SK-MEL-5 (cell line): ENCODE data around the gene SNAPC4. TPM values are rescaled to one million over a fixed set of nuclear protein-coding genes. Genes with fewer than 3 reads are reported as not detected.

ENCODE experiments used
- DNase-seq: peaks from one replicate; pipeline ENCODE4 v3.0.0-alpha.2; 2016; ENCODE audit warnings: low read depth, low spot score
- in situ Hi-C: cut with HindIII; loops from 2 replicates; pipeline ENCODE4 v1.10.0; 2016; ENCODE audit warnings: low sequenced_read_pairs, high pct_unique_total_duplicates, low pct_unique_long_range_greater_than_20kb
- total RNA-seq: library from RNA; depleted of rRNA; stranded (reverse); fragments of >200 nt; shearing (Covaris generic); gene quantifications from 2 replicates; pipeline ENCODE4 v1.2.3, GENCODE V29; 2014

SNAPC4 gene
- total RNA-seq, 1 experiment from 2014 or later: 6.9 TPM

- DNase-seq: no peak
- in situ Hi-C loops: no loop called here
Observed at GRCh38 chr9:136401173-136401922, 1.4 kb upstream of the SNAPC4 start.

DNA sequence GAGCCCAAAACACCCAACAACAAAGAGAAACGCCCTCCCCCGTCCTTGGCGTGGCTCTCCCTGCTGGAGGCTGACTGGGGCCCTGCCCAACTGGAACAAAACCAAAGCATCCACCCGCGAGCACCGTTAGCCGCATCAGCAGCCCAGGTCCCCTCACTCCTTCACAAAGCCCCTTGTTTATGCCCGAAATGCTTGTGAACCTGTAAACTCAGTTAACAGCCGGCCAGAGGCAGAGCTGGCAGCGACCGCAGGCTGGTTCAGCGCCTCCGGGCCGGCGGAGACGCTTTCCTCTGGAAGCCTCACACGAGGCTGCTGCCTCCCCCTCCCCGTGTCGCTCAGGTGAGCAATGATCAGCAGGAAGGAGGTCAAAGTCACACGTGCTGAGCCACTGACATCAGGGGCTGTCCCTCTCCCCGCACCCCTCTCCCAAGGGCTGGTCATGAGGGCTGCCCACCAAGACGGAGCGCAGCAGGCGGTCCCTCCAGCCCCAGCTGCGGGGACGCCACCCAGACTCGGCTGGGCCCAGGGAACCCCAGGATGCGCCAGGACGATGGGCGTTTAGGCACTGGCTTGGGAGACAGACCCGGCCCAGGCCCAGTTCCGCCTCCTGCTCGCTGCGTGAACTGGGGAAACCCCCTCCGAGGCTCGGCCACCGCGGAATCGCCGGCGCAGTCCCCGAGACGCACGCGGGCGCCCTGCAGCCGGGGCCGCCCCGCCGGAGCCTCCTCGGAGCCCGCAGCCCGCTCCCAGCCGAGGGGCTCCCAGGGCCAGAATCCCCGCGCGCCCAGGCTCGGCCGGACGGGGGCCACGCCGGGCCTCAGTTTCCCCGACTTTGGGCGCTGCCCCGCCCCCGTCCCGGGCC is 563 bp downstream of the SNAPC4 start:
- no peak for DNase-seq
- in situ Hi-C loops: no loop called here

DNA sequence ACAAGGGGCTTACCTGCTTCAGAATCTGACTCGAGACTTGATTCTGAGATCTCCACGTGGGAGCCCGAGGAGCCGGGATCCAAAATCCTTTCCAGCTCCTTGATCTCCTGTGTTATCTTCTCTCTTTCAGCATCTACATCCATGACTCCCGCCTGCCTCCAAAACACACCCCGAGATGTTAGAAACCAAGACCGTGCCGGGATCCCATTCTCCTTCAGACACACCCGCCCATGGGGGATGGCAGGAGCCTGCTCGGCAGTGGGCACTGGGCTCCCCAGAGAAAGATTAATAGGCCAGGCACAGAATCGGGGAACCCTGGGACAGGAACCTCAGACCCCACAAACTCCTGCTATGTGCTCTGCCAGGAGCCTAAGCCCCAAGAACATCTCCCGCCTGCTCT is 1.7 kb downstream of the SNAPC4 start:
- in situ Hi-C loops: no loop called here

GRCh38 chr9:136397643-136398042 is 2.3 kb downstream of the SNAPC4 start:
- in situ Hi-C loops: no loop called here
- no peak for DNase-seq

More for the DNA sequence above, 1.7 kb downstream of the SNAPC4 start:
- no peak for DNase-seq

DNA sequence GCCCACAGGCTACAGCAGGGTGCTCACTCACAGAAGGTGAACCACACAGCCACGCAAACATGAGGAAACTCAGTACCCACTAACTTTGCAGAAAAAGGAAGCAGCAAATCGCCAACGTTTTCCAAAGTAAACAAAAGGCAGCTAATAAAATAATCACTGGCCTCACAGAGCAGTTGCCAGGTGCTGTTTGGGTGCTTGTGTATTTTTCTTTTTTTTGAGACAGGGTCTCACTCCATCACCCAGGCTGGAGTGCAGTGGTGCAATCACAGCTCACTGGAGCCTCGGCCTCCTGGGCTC is 3.8 kb downstream of the SNAPC4 start:
- no peak for DNase-seq
- in situ Hi-C loops: no loop called here

- in situ Hi-C loops: no loop called here
- no peak for DNase-seq
Observed at GRCh38 chr9:136395345-136396218, 4.4 kb downstream of the SNAPC4 start.

- in situ Hi-C loops: no loop called here
- DNase-seq: no peak
Observed at GRCh38 chr9:136395020-136395340, 5.0 kb downstream of the SNAPC4 start.

- no peak for DNase-seq
- in situ Hi-C loops: no loop called here
Observed at GRCh38 chr9:136394312-136395019, 5.5 kb downstream of the SNAPC4 start.

GRCh38 chr9:136393531-136393930 is 6.4 kb downstream of the SNAPC4 start:
- DNase-seq: no peak
- in situ Hi-C loops: no loop called here

GRCh38 chr9:136392538-136393449 is 7.2 kb downstream of the SNAPC4 start:
- in situ Hi-C loops: no loop called here
- DNase-seq: no peak

GRCh38 chr9:136391737-136392537 is 8.0 kb downstream of the SNAPC4 start:
- in situ Hi-C loops: no loop called here
- no peak for DNase-seq

GRCh38 chr9:136389396-136389795 is 10.6 kb downstream of the SNAPC4 start:
- no peak for DNase-seq
- in situ Hi-C loops: no loop called here

DNA sequence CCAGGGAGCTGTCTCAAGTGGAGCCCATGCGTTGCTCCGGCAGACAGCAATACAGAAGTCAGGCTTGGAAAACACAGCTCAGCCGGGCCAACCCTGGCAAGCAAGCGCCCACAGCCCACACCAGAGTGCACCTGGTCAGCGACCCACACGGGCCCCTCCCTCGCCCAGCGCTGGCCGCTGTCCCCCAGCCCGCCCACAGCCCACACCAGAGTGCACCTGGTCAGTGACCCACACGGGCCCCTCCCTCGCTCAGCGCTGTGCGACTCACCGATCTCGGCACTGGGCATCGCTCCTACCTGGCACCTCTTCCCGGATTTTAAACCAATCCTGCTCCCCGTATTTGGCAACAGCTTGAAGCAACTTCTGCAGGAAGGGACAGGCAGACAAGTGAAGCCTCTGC is 12.8 kb downstream of the SNAPC4 start:
- no peak for DNase-seq
- in situ Hi-C loops: no loop called here

DNA sequence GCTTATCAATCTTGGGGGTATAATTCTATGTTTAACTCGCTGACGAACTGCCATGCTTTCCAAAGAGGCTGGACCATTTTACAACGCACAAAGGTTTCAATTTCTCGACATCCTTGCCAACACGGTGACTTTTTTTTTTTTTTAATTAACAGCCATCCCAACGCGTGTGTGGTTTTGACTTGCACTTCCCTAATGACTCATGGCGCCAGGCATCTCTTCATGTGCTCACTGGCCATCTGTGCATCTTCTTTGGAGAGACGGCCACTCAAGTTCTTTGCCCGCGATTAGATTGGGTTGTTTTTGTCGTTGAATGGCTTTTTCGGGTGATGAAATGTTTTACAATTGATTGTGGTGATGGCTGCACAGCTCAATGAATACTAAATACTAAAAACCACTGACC is 14.0 kb downstream of the SNAPC4 start:
- DNase-seq: no peak
- in situ Hi-C loops: no loop called here

DNA sequence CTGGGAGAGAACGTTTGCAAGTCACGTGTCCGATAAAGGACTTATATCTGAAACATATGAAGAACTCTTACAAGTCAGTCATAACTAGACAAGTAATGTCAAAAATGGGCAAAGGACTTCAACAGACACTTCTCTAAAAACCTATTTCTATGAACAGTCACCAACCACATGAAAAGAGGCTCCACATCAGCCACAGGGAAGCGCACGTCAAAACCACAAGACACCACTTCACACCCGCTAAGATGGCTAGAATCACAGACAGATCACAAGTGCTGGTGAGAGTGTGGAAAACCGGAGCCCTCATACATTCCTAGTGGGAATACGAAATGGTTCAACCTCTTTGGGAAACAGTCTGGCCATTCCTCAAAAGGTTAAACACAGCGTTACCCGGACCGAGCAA is 15.0 kb downstream of the SNAPC4 start:
- no peak for DNase-seq
- in situ Hi-C loops: no loop called here

DNA sequence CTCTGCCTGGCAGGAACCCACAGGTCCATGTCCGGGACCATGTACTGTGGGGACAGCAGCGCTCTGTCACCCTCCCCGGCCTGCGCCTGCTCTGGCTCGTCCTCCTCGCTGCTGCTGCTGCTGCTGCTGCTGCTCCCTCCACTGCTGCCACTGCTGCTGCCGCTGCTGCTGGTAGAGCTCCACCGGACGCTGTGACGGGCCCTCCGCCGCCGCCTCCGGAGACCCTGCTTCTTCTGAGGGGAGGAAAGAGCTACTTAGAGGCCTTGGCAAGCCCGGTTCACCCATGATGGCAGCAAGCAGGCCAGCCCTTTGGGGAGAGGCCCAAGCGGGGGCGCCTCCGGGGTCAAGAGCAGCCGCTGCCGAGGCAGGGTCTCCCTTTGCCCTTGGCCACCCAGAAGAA is 16.5 kb downstream of the SNAPC4 start:
- no peak for DNase-seq
- in situ Hi-C loops: no loop called here
